ENCODE measurements around the gene MAN2A1.

The MAN2A1 gene

DNA sequence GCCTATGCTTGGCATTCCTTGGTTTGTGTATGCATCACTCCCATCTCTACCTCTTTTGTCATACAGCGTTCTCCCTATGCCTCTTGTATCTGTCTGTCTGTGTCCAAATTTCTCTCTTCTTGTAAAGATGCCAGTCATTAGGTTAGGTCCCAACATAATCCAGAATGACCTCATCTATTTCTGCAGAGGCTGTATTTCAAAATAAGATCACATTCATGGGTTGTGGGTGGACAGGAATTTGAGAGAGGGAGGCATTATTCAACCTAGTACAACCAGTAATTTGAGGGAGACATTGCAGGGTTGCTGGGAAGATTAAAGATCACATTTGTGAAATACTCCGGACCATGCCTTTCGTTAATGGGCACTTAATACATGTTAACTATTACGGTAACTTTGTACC, 155.0 kb downstream of the MAN2A1 start:
- intact Hi-C loops (cut with DNase I) = no loop called here
- DNase-seq = no peak

DNA sequence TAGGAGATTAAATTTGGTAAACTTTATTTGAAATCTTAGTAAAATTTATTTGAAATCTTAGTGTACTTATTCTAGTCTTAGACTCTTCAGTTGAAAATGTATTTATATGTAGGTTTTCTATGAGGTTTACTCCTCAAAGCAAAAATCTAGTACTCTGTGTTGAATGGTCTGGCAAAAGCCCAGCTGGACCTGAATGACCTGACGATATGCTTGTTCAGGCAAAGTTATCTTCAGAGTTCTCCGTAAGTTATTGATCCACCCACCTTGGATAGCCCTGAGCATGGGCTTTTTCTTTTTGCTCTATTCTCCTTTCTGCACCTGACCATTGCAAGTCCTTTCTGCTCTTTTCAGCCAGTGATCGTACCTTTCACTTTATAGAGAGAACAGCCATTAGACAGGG, 158.4 kb downstream of the MAN2A1 start:
- intact Hi-C loops (cut with DNase I) = no loop called here
- DNase-seq = no peak

DNA sequence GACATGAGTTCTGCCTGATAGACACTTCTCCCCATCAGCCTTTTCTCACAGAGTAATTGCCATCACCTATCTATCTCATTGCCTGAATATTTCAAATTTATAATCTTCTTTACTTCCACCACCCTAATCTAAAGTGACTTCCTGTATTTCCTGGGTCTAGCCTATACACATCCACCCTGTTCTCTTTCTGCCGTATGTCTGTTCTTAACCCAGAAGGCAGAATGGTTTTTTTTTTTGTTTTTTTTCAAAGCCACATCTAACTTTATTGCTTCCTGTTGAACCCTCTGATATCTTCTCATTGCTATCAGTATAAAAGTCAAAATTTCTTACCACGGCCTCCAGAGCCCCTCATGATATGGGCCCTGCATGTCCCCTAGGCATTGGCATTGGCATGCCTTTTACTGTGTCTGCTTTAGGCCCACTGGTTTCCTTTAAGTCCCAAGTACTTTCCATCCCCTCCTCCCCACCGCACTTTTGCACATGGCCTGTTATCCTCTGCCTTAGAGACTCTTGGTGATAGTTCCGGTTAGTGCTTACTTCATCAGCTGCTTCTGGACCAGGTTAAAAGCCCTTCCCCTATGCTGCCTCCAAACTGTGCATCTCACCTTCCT, 159.9 kb downstream of the MAN2A1 start:
- DNase-seq = no peak
- intact Hi-C loops (cut with DNase I) = no loop called here

DNA sequence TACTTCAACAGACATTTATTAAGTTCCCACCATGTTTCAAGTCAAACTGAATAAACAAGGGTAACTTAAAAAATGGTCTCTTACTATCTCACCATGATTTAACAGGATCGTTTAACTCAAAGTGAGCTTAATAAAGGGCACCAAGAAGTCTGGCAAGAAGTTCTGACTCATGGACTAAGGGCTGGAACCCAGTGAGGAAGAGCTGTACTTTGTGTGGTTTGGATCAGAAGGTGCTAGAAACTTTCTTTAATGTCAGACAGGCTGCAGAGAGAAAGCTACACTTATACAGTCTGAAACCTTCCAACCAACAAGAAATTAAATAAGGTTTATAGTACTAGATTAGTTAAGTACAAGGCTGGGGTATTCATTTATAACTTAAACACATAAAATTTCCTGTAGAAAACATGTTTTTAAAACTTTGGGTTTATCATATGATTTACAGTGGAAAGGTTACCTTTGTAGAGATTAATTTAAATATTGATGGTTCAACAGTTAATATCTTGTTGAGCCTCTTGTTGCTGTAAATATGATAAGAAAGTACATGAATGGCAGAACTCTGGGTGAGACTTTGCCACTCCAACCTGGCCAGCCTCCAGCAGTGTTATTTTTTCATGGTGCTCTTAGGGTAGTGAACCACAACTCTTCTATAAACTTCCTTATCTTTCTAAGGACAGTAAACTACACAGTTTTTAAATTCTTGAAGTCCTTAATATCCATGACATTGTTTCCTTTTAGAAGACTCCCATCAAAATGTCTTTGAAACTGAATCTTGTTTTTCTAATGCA, 162.8 kb downstream of the MAN2A1 start:
- DNase-seq = no peak
- intact Hi-C loops (cut with DNase I) = no loop called here

DNA sequence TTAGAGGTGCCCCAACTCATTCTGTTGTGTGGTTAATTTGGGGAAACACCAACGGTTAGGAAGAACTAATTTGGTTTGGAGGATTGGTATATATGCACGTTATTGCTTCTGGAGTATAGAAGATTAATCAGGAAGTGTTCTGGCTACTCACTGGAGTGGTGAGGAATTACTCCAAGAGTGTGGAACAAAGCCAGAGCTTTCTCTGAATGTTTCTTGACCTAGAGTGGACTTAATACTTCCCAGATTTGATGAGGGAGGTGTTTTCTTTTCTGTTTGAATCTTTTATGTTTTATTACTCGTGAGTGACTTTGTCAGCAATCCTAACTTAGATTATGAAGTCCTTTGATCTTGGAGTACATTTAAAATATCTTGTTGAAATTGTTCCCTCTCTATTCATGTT, 163.7 kb downstream of the MAN2A1 start:
- intact Hi-C loops (cut with DNase I) = no loop called here
- DNase-seq = no peak

DNA sequence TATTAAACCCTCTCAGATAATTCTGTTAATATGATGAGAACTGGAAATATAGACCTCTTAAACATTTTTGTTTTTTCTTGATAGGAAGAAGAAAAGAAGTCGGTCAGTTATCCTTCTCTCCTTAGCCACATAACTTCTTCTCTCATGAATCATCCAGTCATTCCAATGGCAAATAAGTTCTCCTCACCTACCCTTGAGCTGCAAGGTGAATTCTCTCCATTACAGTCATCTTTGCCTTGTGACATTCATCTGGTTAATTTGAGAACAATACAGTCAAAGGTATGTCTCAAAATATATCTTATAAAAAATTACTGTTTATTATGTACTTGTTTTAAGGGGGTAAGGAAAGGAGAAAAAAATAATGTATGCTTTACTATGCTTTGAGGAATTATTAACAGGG, 165.3 kb downstream of the MAN2A1 start:
- intact Hi-C loops (cut with DNase I) = no loop called here
- no peak for DNase-seq

GRCh38 chr5:109857405-109858031, 167.8 kb downstream of the MAN2A1 start:
- intact Hi-C loops (cut with DNase I) = no loop called here
- DNase-seq = peak in 1 of 42 donors; percentile 34

DNA sequence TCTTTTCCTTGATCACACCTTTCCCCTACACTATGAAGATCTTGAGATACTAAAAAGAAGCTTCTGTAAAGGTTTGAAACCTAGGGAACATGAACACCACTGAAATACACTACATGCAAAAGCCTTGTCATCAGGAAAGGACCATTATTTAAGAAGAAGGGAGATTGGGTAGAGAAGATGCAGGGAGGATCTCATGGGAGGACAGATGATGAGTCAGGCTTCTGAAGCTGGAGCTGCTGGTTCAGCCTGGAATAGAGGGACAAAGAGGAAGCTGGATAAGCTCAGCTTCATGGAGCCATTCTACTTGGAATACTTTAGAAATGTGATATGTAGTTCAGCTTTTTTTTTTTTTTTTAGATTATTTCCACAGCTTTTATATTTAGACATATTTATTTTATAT, 169.8 kb downstream of the MAN2A1 start:
- intact Hi-C loops (cut with DNase I) = no loop called here
- DNase-seq = no peak

DNA sequence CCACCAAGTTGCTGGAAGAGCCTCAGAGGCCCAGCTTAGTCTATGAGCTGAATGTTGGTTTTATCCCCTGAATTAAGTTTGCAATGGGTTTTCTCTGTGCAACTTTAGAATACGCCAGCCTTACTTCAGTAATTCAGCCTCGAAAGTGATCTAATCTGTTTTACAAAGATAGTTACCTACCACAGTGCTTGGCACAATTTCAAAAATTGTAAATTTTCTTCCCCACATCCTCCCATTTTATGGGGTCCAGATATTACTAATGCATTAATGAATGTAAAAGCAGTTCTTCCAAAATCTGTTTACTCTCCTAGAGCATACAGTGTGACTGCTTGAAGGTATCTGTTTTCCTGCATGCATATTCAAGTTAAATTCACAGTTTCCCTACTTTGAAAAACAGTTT, 172.6 kb downstream of the MAN2A1 start:
- intact Hi-C loops (cut with DNase I) = no loop called here
- DNase-seq = no peak

- DNase-seq = no peak
- intact Hi-C loops (cut with DNase I) = no loop called here
Measured at GRCh38 chr5:109863752-109864151, 174.0 kb downstream of the MAN2A1 start.

DNA sequence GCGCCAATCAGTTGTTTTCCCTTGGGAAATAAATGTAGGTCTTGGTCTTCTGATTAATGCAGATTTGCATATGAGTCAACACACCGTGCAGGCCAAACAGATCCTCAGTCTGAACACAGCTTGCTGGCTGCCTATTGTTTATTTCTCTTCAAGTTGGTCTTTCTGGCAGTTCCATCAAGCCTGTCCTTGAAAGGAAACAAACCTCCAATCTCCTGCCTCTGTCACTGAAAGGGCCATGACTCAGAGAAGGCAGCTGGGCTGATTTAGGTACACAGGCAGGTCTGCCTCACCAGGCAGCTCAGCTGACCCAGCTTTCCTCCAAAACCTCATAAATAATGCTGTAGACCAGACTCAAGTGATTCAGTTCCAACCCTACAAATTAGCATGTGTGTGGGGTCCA, 175.9 kb downstream of the MAN2A1 start:
- intact Hi-C loops (cut with DNase I) = no loop called here
- DNase-seq = peak in 7 of 42 donors; percentile 11 to 70 (median 28)

- DNase-seq = no peak
- intact Hi-C loops (cut with DNase I) = no loop called here
Measured at GRCh38 chr5:109866051-109866450, 176.3 kb downstream of the MAN2A1 start.

GRCh38 chr5:109868737-109869136, 179.0 kb downstream of the MAN2A1 start:
- intact Hi-C loops (cut with DNase I) = no loop called here
- DNase-seq = no peak

DNA sequence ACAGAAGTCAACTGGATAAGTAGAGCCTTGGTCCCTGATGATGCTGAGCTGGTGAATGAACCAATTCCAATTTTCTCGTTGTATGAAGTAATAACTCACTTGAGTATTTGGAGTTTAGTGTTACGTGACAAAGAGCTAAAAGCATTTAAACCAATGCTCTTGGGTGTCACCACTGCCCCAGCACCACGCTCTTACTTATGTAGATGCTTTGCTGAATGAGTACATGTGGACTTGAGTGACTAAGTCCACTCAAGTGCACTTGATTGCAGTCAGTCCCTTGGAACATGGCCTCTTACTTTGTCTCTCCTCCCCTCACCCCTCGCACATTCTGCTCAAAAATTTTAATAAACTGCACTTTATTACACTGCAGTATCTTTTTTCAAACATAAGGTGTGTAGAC, 184.0 kb downstream of the MAN2A1 start:
- intact Hi-C loops (cut with DNase I) = no loop called here
- DNase-seq = no peak

GRCh38 chr5:109874108-109874507, 184.4 kb downstream of the MAN2A1 start:
- intact Hi-C loops (cut with DNase I) = no loop called here
- DNase-seq = no peak

GRCh38 chr5:109876030-109876725, 186.5 kb downstream of the MAN2A1 start:
- intact Hi-C loops (cut with DNase I) = no loop called here
- no peak for DNase-seq

- intact Hi-C loops (cut with DNase I) = no loop called here
Measured at GRCh38 chr5:109876941-109877669, 187.4 kb downstream of the MAN2A1 start.

DNA sequence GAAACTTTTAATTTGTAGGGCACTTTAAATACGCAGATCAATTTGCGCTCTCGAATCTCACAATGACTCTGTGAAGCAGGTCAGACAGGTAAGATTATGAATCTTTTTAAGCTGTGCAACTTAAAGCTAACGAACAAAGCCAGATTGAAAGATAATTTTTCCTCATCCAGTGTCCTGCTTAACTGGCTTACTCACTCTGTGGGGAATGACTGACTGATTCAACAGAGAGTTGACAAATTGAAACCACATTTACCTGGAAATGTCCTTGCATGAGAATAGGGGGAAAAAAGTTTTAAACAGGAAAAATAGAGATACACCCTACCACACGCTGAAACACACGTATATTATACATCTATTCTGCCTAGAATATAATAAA, 187.9 kb downstream of the MAN2A1 start:
- no peak for DNase-seq
- intact Hi-C loops (cut with DNase I) = no loop called here

More at GRCh38 chr5:109876941-109877669, 187.4 kb downstream of the MAN2A1 start:
- DNase-seq = no peak

GRCh38 chr5:109878887-109879286, 189.2 kb downstream of the MAN2A1 start:
- DNase-seq = no peak
- intact Hi-C loops (cut with DNase I) = no loop called here

Data from head of caudate nucleus (tissue), 42 donors.